OCI-LY1 (cell line): ENCODE measurements around the gene CALM3.

Experiments used
- H2AFZ ChIP-seq: fragments of 200-600 bp; sonication (generic), shearing (Covaris generic); 2 replicates; pipeline ENCODE4 v1.6.0; 2014; ENCODE audit warnings: antibody characterized with exemption, mild to moderate bottlenecking, low read length
- H3F3A ChIP-seq: fragments of 200-600 bp; sonication (generic), shearing (Covaris generic); 2 replicates; pipeline ENCODE4 v1.6.0; 2014; ENCODE audit warnings: mild to moderate bottlenecking, antibody characterized with exemption, low read length, moderate library complexity; ENCODE audit not compliant: insufficient read depth
- H3K27ac ChIP-seq: fragments of 200-600 bp; sonication (generic); 2 replicates; pipeline ENCODE4 v1.5.1; 2014; ENCODE audit warnings: low read length, mixed run types, mild to moderate bottlenecking, low read depth; ENCODE audit not compliant: poor library complexity, severe bottlenecking
- H3K27me3 ChIP-seq: fragments of 200-600 bp; sonication (generic); 2 replicates; pipeline ENCODE4 v1.6.0; 2014; ENCODE audit warnings: antibody characterized with exemption, mild to moderate bottlenecking, low read length, moderate library complexity; ENCODE audit not compliant: insufficient read depth
- H3K36me3 ChIP-seq: fragments of 200-600 bp; sonication (generic); 2 replicates; pipeline ENCODE4 v1.6.1; 2014; ENCODE audit warnings: mild to moderate bottlenecking, antibody characterized with exemption, low read length, moderate library complexity, mixed read lengths; ENCODE audit not compliant: insufficient read depth
- H3K4me1 ChIP-seq: fragments of 200-600 bp; sonication (generic); 2 replicates; pipeline ENCODE4 v1.5.1; 2014; ENCODE audit warnings: mild to moderate bottlenecking, low read length, moderate library complexity; ENCODE audit not compliant: insufficient read depth, severe bottlenecking
- H3K4me2 ChIP-seq: fragments of 200-600 bp; sonication (generic), shearing (Covaris generic); 2 replicates; pipeline ENCODE4 v1.6.1; 2014; ENCODE audit warnings: low read length
- H3K4me3 ChIP-seq: fragments of 200-600 bp; sonication (generic); 2 replicates; pipeline ENCODE4 v1.5.1; 2014; ENCODE audit warnings: low read length, low read depth, mild to moderate bottlenecking, mixed read lengths; ENCODE audit not compliant: poor library complexity, severe bottlenecking
- H3K79me2 ChIP-seq: fragments of 200-600 bp; shearing (Covaris generic); 2 replicates; pipeline ENCODE4 v1.6.1; 2016; ENCODE audit warnings: mixed run types, low read length, mixed read lengths; ENCODE audit not compliant: insufficient read depth
- H3K9ac ChIP-seq: fragments of 200-600 bp; sonication (generic), shearing (Covaris generic); 2 replicates; pipeline ENCODE4 v1.6.1; 2014; ENCODE audit warnings: mild to moderate bottlenecking, low read length, mixed read lengths
- H3K9me2 ChIP-seq: fragments of 200-600 bp; sonication (generic), shearing (Covaris generic); 2 replicates; pipeline ENCODE4 v1.6.1; 2014; ENCODE audit warnings: low read depth, mild to moderate bottlenecking, low read length, mixed read lengths
- H3K9me3 ChIP-seq: fragments of 200-600 bp; shearing (Covaris generic); 2 replicates; pipeline ENCODE4 v1.6.1; 2014; ENCODE audit warnings: low read length, mixed read lengths
- H4K20me1 ChIP-seq: fragments of 200-600 bp; sonication (generic), shearing (Covaris generic); 2 replicates; pipeline ENCODE4 v1.6.0; 2016; ENCODE audit warnings: mild to moderate bottlenecking, low read length; ENCODE audit not compliant: insufficient read depth
- EZH2 ChIP-seq: fragments of 200-600 bp; sonication (generic), shearing (Covaris generic); IDR thresholded peaks from 2 replicates; pipeline ENCODE4 v1.8.0; 2017; ENCODE audit warnings: borderline replicate concordance, mixed run types, mild to moderate bottlenecking, antibody characterized with exemption, low read length, moderate library complexity, mixed read lengths
- TF ChIP-seq, protein P1 (sequence below): fragments of 200-600 bp; sonication (generic), shearing (Covaris generic); IDR thresholded peaks from 2 replicates; pipeline ENCODE4 v1.5.1; 2017; ENCODE audit warnings: mild to moderate bottlenecking, antibody characterized with exemption, low read length, moderate library complexity, mixed read lengths

The CALM3 gene

GRCh38 chr19:46633130-46633529 lies 32.0 kb downstream of the CALM3 start:
- Histone ChIP-seq H3K27me3 (peaks cover 7% of the 10 kb centered on the region), H3K4me3 (peak overlapping the region; percentile 53), H3F3A (peaks cover 4% of the 10 kb centered on the region; the same call in 1 of the 2 replicates), H3K9me3 (no peaks in the 10 kb centered on the region), H2AFZ (no peak overlapping the region), H3K9ac (no peak overlapping the region), H3K27ac (no peak overlapping the region), H4K20me1 (no peaks in the 10 kb centered on the region), H3K4me1 (peaks cover 18% of the 10 kb centered on the region), H3K9me2 (no peaks in the 10 kb centered on the region), H3K4me2 (peak overlapping the region; percentile 77; the same call in 1 of the 2 replicates), H3K79me2 (no peaks in the 10 kb centered on the region), H3K36me3 (no peaks in the 10 kb centered on the region)
- TF ChIP-seq EZH2: no peak
- TF ChIP-seq, protein P1, sequence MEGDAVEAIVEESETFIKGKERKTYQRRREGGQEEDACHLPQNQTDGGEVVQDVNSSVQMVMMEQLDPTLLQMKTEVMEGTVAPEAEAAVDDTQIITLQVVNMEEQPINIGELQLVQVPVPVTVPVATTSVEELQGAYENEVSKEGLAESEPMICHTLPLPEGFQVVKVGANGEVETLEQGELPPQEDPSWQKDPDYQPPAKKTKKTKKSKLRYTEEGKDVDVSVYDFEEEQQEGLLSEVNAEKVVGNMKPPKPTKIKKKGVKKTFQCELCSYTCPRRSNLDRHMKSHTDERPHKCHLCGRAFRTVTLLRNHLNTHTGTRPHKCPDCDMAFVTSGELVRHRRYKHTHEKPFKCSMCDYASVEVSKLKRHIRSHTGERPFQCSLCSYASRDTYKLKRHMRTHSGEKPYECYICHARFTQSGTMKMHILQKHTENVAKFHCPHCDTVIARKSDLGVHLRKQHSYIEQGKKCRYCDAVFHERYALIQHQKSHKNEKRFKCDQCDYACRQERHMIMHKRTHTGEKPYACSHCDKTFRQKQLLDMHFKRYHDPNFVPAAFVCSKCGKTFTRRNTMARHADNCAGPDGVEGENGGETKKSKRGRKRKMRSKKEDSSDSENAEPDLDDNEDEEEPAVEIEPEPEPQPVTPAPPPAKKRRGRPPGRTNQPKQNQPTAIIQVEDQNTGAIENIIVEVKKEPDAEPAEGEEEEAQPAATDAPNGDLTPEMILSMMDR: no peak

DNA sequence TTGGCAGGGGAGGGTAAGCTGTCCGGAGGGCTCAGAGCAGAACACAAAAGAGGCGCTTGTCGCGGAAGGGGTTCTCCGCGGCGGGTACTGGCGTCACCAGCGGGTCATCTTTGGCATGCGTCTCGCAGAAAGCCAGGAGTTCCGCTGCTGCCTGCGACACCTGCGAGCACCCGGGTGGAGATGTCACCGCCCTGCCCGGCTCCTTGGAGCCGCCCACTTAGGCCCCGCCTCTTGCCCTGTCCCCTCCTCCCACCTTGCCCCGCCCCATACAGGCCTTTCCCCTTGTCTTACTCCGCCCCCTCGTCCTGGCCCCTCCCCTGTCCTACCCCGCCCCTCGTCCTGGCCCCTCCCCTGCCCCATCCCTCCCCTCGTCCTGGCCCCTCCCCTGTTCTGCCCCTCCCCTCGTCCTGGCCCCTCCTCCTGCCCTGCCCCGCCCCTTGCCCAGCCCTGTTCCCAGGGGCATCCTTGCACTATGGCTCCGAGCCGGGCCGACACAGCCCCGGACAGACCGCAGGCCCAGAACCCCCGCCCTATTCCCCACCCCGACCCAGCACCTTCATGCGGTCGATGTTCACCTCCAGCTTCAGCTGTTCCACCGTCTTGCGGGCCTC lies 33.0 kb downstream of the CALM3 start:
- Histone ChIP-seq H3K4me3 (peak overlapping the region; percentile 53), H3K9me2 (no peaks in the 10 kb centered on the region), H3K79me2 (no peaks in the 10 kb centered on the region), H3K4me2 (peak overlapping the region; percentile 77), H3K9ac (peak overlapping the region; percentile 18; the same call in 1 of the 2 replicates), H4K20me1 (no peaks in the 10 kb centered on the region), H3K27me3 (peaks cover 7% of the 10 kb centered on the region), H2AFZ (no peak overlapping the region), H3K36me3 (no peaks in the 10 kb centered on the region), H3F3A (peaks cover 4% of the 10 kb centered on the region; the same call in 1 of the 2 replicates), H3K4me1 (peaks cover 27% of the 10 kb centered on the region), H3K27ac (no peak overlapping the region), H3K9me3 (no peaks in the 10 kb centered on the region)
- TF ChIP-seq, protein P1: no peak
- TF ChIP-seq EZH2: no peak

- H3K9ac ChIP-seq: no peak overlapping the region
Observed at GRCh38 chr19:46634656-46635218, 33.6 kb downstream of the CALM3 start.

More at GRCh38 chr19:46634656-46635218, 33.6 kb downstream of the CALM3 start:
- Histone ChIP-seq H4K20me1 (no peaks in the 10 kb centered on the region), H3K27me3 (peaks cover 6% of the 10 kb centered on the region), H3K4me3 (no peak overlapping the region), H3F3A (peaks cover 4% of the 10 kb centered on the region; the same call in 1 of the 2 replicates), H3K4me2 (no peak overlapping the region), H2AFZ (no peak overlapping the region), H3K4me1 (peaks cover 33% of the 10 kb centered on the region), H3K9me3 (no peaks in the 10 kb centered on the region), H3K27ac (no peak overlapping the region), H3K36me3 (no peaks in the 10 kb centered on the region), H3K79me2 (no peaks in the 10 kb centered on the region), H3K9me2 (no peaks in the 10 kb centered on the region)
- TF ChIP-seq, protein P1: no peak
- no peak for TF ChIP-seq EZH2
